ENCODE data around the gene OPA1. TPM values are rescaled to one million over a fixed set of nuclear protein-coding genes. Genes with fewer than 3 reads are reported as not detected.

Gene OPA1
- total and polyA plus RNA-seq, 8 donors: 12.1 to 198 (median 41.7) TPM

DNA sequence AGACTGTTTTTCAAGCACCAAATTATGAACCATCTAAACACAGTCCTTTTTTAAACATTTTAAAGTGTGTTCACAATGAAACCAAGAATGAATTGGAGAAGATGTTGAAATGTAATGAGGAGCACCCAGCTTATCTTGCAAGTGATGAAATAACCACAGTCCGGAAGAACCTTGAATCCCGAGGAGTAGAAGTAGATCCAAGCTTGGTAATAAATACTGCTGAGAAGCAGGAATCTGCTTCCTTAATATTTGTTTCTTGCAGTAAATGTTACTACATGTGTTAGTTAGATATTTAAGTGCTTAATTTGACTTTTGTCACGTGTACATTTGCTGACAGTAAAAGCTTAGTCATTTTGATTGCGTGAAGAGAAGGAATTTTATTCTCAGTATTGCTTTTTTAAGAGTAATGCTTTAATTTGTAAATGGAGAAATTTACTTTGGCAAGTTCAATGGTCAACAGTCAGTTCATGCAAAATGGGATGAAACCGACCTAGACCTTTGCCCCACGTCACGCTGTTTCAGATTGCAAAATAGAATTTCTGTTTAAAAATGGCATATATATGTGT, 69.8 kb downstream of the OPA1 start:
- Histone ChIP-seq H3K4me3 (no peak overlapping the region), H3K27me3 (no peaks in the 10 kb centered on the region), H3K4me1 (peaks cover 0 to 5% (median 0%) of the 10 kb centered on the region in 4 donors), H3K36me3 (peaks cover 17 to 97% (median 85%) of the 10 kb centered on the region in 4 donors), H3K27ac (no peak overlapping the region), H3K9me3 (no peaks in the 10 kb centered on the region)
- TF ChIP-seq POLR2A (IDR thresholded peaks at IDR 0.05) (no peak), POLR2AphosphoS5 (IDR thresholded peaks at IDR 0.05) (no peak), CTCF (IDR thresholded peaks at IDR 0.05) (no peak), EP300 (IDR thresholded peaks at IDR 0.05) (no peak)
- intact Hi-C loops (cut with DNase I; ENCODE audit: low total_unique reads): no loop called here
- 84 to 90% (median 87%) methylated on average over 7 of the region's 7 CpGs for WGBS, 5 donors
- no peak for DNase-seq

DNA sequence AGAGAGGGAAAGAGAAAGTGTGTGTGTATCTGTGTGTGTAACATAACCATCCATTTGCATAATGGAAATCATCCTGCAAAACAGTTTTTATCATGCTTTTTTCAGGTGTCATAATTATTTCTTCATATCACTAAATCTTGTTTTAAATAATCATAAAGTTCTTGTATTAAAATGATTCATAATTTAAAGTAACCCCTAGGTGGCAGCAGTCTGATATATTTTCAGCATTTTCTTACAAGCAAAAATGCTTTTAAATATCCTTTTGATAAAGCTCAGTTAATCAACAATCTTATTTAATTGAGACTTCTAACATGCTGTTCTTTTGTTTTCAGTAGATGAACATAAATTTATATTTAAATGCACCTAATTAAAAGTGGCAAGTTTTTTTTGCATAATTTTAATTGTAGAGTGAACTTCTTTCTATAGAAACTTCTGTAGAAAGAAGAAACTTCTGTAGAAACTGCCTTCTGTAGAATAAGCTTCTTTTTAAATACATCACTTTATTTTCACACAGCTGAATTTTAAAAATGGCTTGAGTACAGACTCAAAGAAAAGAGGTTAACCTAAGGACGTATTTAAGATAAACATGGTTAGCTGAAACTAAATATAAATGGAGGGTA, 72.5 kb downstream of the OPA1 start:
- Histone ChIP-seq H3K4me3 (no peak overlapping the region), H3K4me1 (peaks cover 0 to 5% (median 0%) of the 10 kb centered on the region in 4 donors), H3K9me3 (no peaks in the 10 kb centered on the region), H3K27ac (no peak overlapping the region), H3K36me3 (peaks cover 24 to 97% (median 85%) of the 10 kb centered on the region in 4 donors), H3K27me3 (no peaks in the 10 kb centered on the region)
- 83 to 94% (median 86%) methylated on average over 1 of the region's 1 CpG for WGBS, 5 donors
- no peak for TF ChIP-seq EP300 (IDR thresholded peaks at IDR 0.05)
- peak in 3 of 7 experiments; percentile 31 to 61 (median 40) for TF ChIP-seq CTCF (IDR thresholded peaks at IDR 0.05)
- no peak for TF ChIP-seq POLR2A (IDR thresholded peaks at IDR 0.05)
- intact Hi-C loops (cut with DNase I; ENCODE audit: low total_unique reads): no loop called here
- DNase-seq: peak in 1 of 2 donors; percentile 67

GRCh38 chr3:193673845-193674244, 80.8 kb downstream of the OPA1 start:
- WGBS, 5 donors: 73 to 90% (median 84%) methylated on average over 7 of the region's 7 CpGs
- Histone ChIP-seq H3K27me3 (no peaks in the 10 kb centered on the region), H3K36me3 (peaks cover 0 to 56% (median 36%) of the 10 kb centered on the region in 4 donors), H3K27ac (no peak overlapping the region), H3K4me3 (no peak overlapping the region), H3K4me1 (no peaks in the 10 kb centered on the region), H3K9me3 (no peaks in the 10 kb centered on the region)
- TF ChIP-seq CTCF (IDR thresholded peaks at IDR 0.05) (no peak), EP300 (IDR thresholded peaks at IDR 0.05) (no peak), POLR2AphosphoS5 (IDR thresholded peaks at IDR 0.05) (no peak), POLR2A (IDR thresholded peaks at IDR 0.05) (no peak)
- peak in 1 of 2 donors; percentile 49 for DNase-seq
- intact Hi-C loops (cut with DNase I; ENCODE audit: low total_unique reads): no loop called here

DNA sequence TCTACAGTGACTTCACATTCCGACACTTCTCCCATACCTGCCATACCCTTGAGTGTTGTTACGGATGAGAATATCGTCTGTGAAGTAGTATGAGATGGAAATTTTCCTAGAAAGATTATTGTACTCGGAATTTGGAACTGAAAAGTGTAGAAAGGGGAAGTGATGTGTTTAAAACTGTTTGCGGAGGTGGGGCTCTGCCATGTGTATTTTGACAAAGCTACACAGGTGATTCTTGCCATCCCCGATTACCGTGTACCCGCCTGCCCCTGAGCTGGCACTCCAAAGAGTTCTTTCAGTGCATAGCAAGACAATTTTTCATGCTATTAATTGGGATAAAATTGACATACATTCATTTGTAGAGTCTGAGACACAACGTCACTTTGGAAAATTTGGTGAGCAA, 81.7 kb downstream of the OPA1 start:
- WGBS, 5 donors: 92 to 95% (median 95%) methylated on average over 9 of the region's 9 CpGs
- Histone ChIP-seq H3K27me3 (no peaks in the 10 kb centered on the region), H3K9me3 (no peaks in the 10 kb centered on the region), H3K4me1 (no peaks in the 10 kb centered on the region), H3K27ac (no peak overlapping the region), H3K4me3 (no peak overlapping the region), H3K36me3 (peaks cover 0 to 48% (median 28%) of the 10 kb centered on the region in 4 donors)
- DNase-seq: no peak
- intact Hi-C loops (cut with DNase I; ENCODE audit: low total_unique reads): no loop called here
- TF ChIP-seq CTCF (IDR thresholded peaks at IDR 0.05): no peak
- no peak for TF ChIP-seq EP300 (IDR thresholded peaks at IDR 0.05)
- no peak for TF ChIP-seq POLR2AphosphoS5 (IDR thresholded peaks at IDR 0.05)
- no peak for TF ChIP-seq POLR2A (IDR thresholded peaks at IDR 0.05)

Data from stomach (tissue), 9 donors.